Skin epidermis (tissue), 12 donors: ENCODE measurements around the gene SLC35A5.
A peak's percentile ranks its signal among the peaks of the same experiment; 100 is the strongest.

Source experiments
- H3K27ac ChIP-seq, 21 experiments: fragments of 200-600 bp; sonication (generic) in 11 of 21; one replicate each; pipeline ENCODE4 v1.5.0; 2020; ENCODE audit warnings: mild to moderate bottlenecking in 3 of 21, inconsistent platforms in 2 of 21, moderate library complexity in 2 of 21
- H3K4me3 ChIP-seq, 7 experiments: fragments of 200-600 bp; sonication (generic) in 2 of 7; one replicate each; pipeline ENCODE4 v1.5.0; 2020; ENCODE audit warnings: inconsistent platforms in 2 of 7, mild to moderate bottlenecking in 2 of 7, moderate library complexity in 1 of 7

The SLC35A5 gene

DNA sequence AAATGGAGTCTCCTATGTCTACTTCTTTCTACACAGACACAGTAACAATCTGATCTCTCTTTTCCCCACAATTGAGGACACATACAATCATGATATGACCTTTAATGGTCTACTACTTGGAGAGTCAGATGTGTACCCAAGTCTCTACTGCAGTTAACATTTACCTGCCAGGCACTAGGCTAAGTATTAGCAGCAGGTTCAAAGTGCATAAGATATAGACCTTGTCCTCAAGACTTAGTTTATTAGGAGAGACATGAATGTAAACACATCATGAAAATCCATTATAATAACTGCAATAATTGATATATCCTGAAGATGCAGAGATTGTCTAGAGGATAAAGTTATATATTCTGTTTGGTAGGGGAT, 3.1 kb downstream of the SLC35A5 start:
- no peak overlapping the region for H3K4me3 ChIP-seq
- H3K27ac ChIP-seq = no peak overlapping the region

DNA sequence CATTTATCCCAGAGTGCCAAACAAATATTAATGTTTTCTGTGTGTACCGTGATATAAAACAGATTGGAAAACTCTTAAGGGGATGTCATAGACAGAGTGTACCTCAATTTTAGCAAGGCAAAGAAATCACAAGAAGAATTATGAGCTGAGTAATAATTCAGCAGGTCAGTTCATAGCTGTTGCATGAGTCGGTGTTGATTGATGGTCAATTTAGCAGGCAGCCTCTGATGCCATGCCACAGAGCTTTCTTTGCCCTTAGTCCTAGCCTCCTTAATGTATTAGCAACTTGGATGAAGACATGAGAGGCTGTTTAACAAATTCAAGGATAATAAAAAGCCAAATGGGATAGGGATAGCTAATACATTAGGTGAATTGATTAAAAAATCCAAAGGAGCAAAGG, 6.8 kb downstream of the SLC35A5 start:
- no peak overlapping the region for H3K4me3 ChIP-seq
- H3K27ac ChIP-seq = no peak overlapping the region

DNA sequence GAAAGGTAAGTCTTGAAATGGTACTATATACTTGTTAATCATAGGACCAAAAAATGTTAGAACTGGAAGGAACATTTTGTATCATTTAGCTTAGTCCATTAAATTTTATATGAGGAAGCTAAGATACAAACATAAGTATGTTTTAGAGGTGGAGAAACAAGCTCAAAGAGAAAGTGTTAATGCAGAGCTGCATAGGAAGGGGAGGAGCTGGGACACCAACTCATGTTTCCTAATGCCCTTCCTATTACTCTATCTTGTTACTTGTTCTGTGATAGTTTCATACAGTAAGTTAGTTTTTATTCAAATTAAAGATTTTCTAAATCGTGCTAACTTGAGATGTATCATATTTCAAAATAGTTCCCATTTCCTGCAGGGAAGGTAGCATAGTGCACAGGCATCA, 7.4 kb downstream of the SLC35A5 start:
- H3K27ac ChIP-seq = no peak overlapping the region
- H3K4me3 ChIP-seq = no peak overlapping the region

DNA sequence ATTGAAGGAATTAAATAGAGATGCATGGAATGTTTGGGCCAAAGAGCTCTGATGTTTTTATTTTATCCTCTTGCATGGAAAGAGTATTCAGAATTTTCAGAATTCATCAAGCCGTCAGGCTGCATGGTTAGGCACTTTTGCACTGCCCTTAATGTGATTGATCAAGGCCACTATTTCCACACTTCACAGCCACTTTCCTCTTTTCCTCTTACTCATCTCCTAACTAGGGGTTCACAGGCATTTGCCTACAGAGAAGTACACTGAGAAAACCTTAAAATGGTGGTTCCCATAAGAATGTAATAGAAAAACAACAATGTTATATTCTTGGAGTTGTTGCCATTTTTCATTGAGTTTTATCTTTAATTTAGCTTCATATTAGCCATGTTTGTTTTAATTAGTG, 10.9 kb downstream of the SLC35A5 start:
- no peak overlapping the region for H3K4me3 ChIP-seq
- H3K27ac ChIP-seq = no peak overlapping the region

DNA sequence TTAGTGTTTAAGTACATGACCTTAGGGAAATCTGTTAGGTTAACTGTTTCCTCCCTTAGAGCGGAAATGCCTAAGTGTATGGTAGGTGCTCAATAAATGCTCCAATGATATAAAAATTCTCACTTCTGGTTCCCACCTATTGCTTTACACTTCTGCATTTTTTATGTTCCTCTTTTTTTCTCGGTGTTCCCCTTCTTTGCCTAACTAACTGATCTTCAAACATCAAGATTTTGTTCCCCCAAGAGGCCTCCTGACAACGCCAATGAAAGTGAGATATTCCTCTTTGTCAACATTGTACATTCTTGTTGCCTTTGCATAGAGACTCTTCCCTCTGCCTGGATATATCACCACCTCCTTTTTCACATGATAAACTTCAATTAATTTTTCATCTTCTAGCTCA, 17.4 kb downstream of the SLC35A5 start:
- Histone ChIP-seq H3K27ac (peak overlapping the region in 3 of 21 experiments; percentile 2 to 51 (median 7)), H3K4me3 (no peak overlapping the region)

DNA sequence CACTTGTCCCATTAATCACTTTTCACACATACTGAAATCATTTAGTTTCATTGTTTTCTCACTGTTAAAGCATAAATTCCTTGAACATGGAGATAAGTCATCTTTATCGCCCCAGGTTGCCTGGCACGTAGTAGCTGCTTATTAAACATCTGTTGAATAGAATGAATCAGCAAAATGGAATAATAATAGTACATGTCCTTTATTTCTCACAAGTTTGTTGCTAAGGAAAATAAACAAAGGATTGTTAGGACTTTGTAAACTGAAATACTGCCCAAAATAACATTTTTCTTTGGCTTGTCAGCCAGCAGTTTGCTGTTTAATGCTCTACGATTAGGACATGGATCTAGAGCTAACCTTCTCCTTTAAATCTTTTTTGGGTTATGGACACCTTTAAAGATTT, 17.9 kb downstream of the SLC35A5 start:
- peak overlapping the region in 6 of 21 experiments; percentile 2 to 57 (median 24) for H3K27ac ChIP-seq
- H3K4me3 ChIP-seq = no peak overlapping the region

DNA sequence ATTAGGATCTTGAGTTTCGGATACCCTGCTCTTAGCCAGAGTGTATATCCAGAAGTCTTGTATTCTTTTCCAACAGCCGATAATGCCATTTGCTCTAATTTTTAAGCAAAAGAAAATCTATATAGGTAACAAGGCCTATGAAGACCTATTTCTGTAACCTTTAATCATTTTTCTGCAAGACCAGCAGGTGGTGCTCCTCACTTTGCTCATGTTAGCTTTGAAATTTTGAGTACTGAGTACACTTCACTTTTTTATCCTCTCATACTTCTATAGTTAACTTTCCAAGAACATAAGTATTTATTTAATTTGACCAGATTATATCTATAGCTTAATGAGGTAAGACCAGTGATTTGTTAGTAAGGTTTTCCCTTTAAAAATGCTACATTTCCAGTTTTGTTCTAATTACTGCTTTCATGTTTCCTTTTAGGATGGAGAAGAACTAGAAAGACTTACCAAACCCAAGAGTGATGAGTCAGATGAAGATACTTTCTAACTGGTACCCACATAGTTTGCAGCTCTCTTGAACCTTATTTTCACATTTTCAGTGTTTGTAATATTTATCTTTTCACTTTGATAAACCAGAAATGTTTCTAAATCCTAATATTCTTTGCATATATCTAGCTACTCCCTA, 20.5 kb downstream of the SLC35A5 start:
- H3K4me3 ChIP-seq = no peak overlapping the region
- H3K27ac ChIP-seq = no peak overlapping the region

DNA sequence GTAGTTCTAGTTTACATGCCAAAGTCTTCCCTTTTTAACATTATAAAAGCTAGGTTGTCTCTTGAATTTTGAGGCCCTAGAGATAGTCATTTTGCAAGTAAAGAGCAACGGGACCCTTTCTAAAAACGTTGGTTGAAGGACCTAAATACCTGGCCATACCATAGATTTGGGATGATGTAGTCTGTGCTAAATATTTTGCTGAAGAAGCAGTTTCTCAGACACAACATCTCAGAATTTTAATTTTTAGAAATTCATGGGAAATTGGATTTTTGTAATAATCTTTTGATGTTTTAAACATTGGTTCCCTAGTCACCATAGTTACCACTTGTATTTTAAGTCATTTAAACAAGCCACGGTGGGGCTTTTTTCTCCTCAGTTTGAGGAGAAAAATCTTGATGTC, 21.3 kb downstream of the SLC35A5 start:
- no peak overlapping the region for H3K4me3 ChIP-seq
- no peak overlapping the region for H3K27ac ChIP-seq

DNA sequence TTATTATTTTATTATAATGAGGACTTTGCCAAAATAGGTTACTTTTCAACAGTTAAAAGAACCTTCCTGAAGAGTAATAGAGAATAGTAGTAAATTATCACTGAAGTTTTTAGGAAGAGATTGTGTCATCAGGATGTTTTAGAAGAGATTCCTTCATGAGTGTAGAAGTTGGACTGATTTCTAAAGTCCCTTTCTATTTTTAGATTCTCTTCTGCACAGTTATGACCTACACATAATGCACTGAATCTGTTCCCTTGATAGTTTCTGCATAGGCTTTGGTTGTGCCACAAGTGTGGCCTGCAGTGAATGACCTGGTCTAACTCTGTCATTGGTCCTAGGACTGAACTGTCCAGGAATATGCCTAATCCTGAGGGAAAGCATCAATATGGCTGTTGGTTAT, 23.9 kb downstream of the SLC35A5 start:
- H3K27ac ChIP-seq = no peak overlapping the region
- H3K4me3 ChIP-seq = no peak overlapping the region

DNA sequence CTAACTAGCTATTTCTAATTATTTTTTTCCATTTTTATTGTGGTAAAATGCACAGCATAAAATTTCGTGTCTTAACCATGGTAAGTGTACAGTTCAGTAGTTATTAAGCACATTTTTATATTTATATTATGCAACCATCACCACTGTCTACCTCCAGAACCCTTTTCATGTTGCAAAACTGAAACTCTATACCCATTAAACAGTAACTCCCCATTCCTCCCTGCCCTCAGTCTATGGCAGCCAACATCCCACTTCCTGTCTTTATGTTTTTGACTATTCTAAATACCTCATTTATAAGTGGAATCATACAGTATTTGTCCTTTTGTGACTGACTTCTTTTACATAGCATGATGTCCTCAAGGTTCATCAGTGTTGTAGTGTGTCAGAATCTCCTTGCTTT, 25.5 kb downstream of the SLC35A5 start:
- no peak overlapping the region for H3K4me3 ChIP-seq

DNA sequence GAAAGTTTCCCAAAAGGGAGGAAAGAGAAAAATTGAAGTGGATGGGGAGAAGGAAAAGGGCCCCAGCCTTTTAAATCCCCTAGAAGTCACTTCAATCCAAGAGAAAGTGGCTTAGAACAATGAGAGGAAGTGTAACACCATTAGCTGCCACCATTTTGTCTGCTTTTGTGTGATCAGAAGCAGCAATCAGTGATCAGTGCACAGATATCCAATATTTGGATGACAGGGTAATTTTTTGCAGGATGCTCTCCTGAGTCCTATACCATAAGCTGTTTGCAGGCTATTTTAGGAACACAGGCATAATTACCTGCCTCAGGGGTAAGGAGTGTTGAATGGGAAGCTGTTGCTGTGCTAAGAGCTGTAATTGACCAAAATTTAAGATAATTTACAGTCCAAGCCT, 31.4 kb downstream of the SLC35A5 start:
- no peak overlapping the region for H3K4me3 ChIP-seq
- no peak overlapping the region for H3K27ac ChIP-seq

More for the DNA sequence above, 25.5 kb downstream of the SLC35A5 start:
- no peak overlapping the region for H3K27ac ChIP-seq

DNA sequence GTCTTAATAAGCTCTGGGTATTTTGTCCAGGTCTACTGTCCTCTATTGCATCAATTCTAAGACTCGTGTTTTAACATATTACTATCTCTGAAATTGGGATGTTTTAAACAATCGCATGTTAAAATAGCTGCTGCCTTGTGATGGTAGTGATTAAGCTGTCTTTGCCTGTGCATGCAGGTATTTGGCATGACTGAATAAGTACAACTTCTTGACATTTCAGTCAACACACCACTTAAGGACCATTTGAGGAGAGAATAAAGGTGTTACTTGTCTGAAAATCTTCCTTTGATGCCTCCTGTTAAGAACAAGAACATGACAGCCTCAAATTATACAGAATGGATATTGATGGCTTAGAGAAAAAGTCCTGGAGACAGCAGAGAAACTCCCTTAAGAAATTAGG, 33.0 kb downstream of the SLC35A5 start:
- Histone ChIP-seq H3K4me3 (no peak overlapping the region), H3K27ac (no peak overlapping the region)

DNA sequence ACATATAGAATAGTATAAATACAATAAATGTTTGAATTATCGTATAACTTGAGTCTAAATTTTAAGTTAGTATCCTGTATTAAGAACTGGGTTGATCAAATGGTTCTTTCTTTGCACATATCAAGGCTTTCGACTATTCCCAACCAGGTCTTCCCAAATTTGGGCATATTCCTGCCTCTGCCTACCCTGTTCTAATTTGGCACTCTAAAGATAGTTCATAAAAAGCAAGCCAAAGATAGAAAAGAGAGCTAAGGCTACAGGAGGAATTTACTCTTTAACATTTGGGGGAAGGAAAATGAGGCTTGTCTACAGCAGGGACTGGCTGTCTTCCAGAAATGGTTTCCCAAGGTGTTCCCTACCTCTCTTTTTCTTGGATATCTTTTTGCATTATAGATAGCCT, 36.1 kb downstream of the SLC35A5 start:
- H3K4me3 ChIP-seq = no peak overlapping the region
- H3K27ac ChIP-seq = no peak overlapping the region

DNA sequence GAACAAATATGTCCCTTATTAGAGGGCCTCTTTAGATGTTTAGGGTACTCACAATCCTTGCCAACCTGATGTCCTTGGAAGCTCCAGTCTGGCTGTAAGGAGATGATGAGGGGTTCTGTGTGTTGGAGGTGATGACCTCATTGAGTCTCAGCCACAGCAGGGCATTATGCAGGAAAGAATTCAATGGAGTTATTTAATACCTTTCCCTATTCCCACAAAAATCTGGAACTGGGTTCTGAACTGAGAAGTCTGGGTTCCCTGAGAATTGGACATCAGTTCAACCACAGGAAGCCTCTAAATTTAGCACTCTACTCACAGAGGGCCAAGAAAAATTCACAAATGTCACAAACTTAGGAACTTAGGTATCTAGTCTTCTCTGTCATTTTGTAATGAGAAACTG, 36.9 kb downstream of the SLC35A5 start:
- no peak overlapping the region for H3K4me3 ChIP-seq
- H3K27ac ChIP-seq = no peak overlapping the region

DNA sequence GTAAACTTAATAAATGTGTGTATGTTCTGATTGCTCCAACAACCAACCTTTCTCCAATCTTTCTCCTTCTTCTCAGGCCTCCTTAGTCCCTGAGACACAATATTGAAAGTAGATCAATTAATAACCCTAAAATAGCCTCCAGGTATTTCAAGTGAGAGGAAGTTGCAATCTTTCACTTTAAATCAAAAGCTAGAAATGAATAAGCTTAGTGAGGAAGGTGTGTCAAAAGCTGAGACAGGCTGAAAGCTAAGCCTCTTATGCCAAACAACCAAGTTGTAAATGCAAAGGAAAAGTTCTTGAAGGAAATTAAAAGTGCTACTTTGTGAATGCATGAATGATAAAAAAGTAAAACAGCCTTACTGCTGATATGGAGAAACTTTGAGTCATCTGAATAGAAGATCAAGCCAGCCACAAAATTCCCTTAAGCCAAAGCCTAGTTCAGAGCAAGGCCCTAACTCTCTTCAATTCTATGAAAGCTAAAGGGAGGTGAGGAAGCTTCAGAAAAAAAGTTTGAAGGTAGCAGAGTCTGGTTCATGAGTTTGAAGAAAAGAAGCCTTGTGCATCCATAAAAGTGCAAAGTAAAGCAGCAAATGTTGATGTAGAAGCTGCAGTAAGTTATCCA, 40.5 kb downstream of the SLC35A5 start:
- Histone ChIP-seq H3K27ac (no peak overlapping the region), H3K4me3 (no peak overlapping the region)

DNA sequence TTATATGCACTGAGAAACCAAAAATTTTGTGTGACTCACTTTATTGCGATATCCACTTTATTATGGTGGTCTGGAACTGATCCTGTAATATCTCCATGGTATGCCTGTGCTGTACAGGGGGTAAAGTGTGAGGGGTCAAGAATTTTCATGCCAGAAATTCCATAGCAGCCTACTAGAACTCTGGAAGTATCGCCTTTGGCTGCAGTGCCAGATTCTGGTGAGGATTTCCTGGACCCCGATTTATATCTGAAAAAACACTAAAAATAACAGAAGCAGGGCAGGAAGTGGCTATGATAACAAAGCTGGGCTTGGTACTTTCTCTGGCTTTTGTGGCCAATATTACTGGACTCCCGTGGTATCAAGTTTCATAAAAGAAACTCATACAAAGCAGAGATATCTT, 42.7 kb downstream of the SLC35A5 start:
- H3K27ac ChIP-seq = no peak overlapping the region
- no peak overlapping the region for H3K4me3 ChIP-seq

DNA sequence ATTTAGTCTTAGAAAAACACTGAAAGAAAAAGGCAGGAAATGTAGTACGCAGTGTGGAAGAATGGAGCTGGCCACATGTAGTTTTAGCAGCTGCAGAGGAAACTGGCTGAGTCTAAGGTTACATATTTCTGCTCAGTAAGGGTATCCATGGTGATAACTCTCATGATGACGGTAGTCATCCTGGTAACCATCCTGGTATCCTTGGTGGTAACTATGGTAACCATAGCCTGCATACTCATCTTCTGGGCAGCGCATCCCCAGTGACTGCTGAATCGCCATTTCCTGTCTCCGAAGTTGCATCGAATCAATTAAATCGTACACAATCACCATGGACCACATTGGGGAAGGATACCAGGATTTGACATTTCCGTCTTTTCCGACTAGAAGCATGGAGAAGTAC, 43.4 kb downstream of the SLC35A5 start:
- Histone ChIP-seq H3K4me3 (no peak overlapping the region), H3K27ac (peak overlapping the region in 1 of 21 experiments; percentile 9)

DNA sequence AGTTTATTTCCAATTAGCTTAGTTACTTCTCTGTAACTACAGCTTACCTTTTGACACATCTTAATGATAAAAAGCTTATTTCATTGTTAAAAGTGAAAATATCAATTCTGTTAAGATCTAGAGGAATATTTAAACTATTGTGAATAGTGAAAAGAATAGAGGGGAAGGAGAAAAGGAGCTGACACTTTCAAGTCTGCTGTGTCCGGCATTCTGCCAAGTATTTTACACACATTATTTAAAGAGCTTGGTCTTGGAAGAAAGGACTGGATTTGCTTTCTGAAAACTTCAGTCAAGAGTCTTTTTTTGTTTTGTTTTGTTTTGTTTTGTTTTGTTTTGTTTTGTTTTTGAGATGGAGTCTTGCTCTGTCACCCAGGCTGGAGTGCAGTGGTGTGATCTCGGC, 44.3 kb downstream of the SLC35A5 start:
- peak overlapping the region in 2 of 21 experiments; percentile 23 to 26 for H3K27ac ChIP-seq
- no peak overlapping the region for H3K4me3 ChIP-seq

DNA sequence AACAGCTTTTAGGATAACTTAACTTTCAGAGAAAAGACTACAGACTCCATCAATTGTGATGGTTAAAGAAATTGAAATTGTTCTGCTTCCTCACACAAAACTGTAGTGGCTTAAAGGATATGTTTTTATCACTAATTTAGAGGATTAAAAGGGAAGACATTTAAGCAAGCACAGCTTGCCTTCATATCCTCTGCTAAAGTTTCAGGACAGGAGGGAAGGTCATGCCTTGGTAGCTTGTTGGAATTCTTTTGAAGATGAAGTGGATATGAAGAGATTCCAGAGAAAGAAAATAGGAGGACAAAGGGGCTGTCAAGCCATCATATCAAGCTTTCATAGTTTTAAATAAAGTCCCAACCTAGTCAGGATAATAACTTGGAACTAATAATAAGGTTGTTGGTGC, 46.0 kb downstream of the SLC35A5 start:
- H3K4me3 ChIP-seq = no peak overlapping the region
- no peak overlapping the region for H3K27ac ChIP-seq

DNA sequence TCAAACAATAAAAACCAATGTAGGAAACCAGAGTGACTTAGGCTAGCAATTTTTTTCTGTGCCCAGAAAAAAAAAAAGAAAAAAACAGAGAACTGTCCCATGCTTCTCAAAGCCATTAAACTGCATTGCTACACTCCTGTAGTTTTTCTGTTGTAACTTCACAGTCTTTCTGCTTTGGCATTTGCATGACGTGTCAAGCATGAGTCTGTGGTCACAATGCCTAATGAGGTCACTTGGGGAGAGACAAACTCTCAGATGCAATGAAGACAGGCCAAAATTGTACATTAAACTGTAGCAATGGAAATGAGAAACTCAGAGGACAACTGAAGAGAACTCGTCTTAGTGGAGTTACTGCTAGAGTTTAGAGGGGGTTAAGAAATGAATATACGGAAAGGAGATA, 48.3 kb downstream of the SLC35A5 start:
- Histone ChIP-seq H3K4me3 (no peak overlapping the region), H3K27ac (no peak overlapping the region)

DNA sequence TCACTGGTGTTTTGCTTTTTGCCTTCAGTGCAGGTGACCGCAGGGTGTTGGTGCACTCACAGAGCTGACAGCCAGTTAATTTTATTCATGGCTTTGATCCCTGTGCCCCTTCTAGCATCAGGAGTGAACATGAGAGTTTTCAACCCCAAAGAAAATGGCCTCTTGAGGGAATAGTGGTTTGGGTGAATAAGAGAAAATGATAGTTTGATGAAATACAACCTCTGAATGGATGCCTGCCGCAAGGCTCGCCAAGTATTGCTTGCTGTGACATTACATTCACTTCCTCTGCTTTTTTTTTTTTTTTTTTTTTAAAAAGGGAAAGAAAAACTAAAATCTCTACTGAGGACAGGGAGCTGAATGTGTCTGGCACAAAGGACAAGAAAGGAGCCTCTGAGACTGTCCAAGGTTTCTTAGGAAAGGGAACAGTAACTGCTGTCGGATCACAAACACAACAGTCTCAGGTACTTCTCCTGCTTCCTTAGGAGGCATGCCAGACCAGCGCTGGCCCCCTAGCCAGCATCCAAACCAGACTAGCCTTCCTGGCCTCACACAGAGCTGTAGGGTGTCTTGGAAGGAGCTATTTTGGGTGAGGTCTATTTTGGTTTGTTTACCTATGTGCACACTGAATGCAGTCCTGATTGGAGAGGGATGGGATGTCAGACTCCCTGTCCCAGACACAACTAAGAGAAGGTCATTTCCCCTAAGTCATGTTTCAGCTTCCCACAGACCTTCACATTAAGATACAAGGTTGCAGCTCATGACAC, 50.1 kb downstream of the SLC35A5 start:
- no peak overlapping the region for H3K27ac ChIP-seq

More for the DNA sequence above, 50.1 kb downstream of the SLC35A5 start:
- no peak overlapping the region for H3K4me3 ChIP-seq
